Erythroblast (primary cell): ENCODE measurements around the gene CHST8.
"Not testable (repeated sequence)": the region's sequence is repeated elsewhere in the genome, so short reads cannot be mapped to it uniquely, and the experiment has no call there.

Experiments
- DNase-seq, 2 experiments: peaks; one replicate each; lab custom pipeline; 2025; lab: John Stamatoyannopoulos, UW
- GATA1 ChIP-seq: IDR thresholded peaks from 2 replicates; pipeline ENCODE4 v1.6.1; 2011; ENCODE audit warnings: low read depth, mild to moderate bottlenecking, control low read depth, low read length, moderate library complexity
- POLR2A ChIP-seq: IDR thresholded peaks from 2 replicates; pipeline ENCODE4 v1.6.1; 2011; ENCODE audit warnings: mild to moderate bottlenecking, low read length

The CHST8 gene, protein sequence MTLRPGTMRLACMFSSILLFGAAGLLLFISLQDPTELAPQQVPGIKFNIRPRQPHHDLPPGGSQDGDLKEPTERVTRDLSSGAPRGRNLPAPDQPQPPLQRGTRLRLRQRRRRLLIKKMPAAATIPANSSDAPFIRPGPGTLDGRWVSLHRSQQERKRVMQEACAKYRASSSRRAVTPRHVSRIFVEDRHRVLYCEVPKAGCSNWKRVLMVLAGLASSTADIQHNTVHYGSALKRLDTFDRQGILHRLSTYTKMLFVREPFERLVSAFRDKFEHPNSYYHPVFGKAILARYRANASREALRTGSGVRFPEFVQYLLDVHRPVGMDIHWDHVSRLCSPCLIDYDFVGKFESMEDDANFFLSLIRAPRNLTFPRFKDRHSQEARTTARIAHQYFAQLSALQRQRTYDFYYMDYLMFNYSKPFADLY

DNA sequence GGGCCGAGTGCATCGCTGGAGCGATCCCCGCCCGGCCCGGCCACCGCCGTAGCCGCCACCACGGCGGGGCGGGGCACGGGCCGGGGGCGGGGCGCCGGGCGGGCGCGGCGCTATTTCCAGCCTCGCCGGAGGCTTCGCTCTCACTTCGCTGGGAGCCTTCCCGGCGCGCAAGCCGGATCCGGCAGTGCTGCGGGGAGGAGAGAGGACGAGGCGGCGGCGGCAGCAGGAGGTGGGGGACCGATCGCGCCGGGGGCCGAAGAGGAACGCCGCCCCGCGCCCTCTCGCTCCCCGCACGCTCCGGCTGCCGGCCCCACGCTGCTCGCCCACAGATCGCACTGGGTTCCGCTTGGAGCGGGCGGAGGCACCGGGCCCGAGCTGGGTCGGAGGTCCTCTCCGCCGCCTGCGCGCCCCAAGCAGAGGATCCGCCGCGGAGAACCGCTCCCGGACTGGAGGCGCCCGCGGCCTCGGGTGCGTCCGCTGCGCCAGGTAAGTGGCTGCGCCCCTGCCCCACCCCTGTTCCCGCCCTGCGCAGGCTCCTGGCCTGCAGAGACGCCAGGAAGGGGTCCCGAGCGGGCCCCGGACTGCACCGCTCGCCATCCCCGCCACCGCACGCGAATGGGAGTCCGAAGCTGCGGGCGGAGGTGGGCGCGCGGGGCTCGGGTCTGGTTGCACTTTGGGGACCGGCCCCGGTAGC is at the start of gene CHST8:
Gene CHST8, plus strand, starts transcription at position 143 of the 694 bp plus-strand sequence. CDS start 67,309 bp downstream, outside the sequence.
- no peak for DNase-seq
- TF ChIP-seq GATA1 (no peak), POLR2A (no peak)

DNA sequence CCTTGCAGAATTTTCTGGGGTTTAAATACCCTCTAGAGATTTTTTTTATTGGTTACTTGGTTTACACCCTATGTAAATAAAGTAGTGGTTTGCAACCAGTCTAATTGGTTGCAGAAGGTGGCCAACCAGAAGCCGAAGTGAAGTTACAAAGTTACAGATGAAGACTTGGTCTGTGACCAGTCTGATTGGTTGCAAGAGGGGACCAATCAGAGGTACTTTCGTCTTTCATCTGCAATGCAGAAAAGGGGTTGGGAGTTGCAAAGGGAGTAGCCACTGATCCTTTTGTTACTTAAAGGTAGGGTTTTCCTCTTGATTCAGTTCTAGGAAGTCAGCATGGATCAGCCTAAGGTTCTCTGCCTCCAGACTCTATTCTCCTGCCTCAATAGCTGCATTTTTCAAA is 48.8 kb upstream of the CHST8 start:
- TF ChIP-seq POLR2A (no peak), GATA1 (no peak)
- DNase-seq: no peak

- no peak for DNase-seq
- TF ChIP-seq POLR2A (no peak), GATA1 (no peak)
These were observed 46.9 kb upstream of the CHST8 start for GRCh38 chr19:33574824-33575223.

DNA sequence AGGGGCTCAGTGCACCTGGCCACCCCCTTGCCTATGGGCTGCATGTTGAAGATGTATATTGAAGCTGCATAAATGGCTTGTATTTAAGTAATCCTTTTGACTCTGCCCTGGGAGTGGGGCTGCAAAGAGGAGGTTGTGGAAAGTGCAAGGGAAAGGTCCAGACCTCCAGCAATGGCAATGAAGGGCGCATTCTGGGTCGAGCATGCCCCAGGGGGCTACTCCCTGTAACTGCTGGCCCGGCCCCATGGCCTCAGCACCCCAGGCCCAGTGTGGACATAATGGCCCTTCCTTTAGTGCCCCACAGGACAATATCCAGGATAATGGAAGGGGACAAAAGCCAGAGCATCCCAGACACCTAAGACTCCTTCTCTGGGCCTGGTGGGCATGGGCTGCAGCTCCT is 43.1 kb upstream of the CHST8 start:
- no peak for DNase-seq
- TF ChIP-seq GATA1 (no peak), POLR2A (no peak)

DNA sequence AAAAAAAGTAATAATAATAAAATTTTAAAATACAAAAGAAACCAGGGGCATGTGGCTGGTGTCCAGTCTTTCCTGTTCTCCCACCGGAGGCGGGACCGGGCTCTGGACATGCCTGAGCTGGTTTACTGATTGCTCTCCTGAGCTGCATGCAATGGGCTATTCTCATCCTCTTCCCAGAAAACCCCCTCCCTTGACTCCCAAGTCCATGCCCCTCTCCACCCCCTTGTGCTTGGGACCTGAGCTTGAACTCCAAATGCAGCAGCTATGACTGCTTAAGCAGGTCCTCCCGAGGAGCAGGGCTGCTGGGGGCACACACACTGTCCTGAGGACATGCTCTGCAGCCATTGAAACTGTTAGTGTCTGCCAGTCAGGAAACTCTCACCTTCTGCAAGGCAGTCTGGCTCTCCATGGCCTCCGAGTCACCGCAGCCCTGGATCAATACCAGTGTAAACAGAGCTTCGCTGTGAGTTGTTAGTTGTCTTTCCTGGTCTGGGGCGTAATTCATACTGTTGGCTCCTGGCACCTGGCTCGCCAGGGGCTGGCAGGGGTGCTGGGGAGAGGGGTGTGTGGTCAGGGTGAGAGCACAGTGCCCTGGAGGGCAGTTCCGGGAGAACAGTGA is 41.6 kb upstream of the CHST8 start:
- no peak for TF ChIP-seq GATA1
- TF ChIP-seq POLR2A: no peak
- no peak for DNase-seq

DNA sequence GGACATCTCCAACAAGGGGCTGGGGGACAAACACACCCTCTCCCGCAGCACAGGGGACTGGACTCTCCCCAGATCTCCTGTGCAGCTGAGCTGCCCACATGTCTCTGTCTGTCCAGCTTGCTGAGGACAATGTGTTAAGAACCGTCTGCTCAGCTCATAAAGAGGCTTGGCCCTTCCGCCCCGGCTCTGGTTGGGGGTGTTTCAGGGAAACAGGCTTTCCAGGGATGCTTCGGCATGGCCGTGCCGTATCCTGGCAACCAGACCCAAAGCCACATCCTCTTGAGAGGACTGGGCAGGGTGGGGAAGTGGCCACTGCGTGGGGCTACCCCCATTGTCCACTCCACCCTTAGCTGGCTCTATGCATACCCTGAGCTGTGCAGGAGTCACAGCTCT is 41.1 kb upstream of the CHST8 start:
- TF ChIP-seq GATA1: no peak
- no peak for TF ChIP-seq POLR2A
- no peak for DNase-seq

DNA sequence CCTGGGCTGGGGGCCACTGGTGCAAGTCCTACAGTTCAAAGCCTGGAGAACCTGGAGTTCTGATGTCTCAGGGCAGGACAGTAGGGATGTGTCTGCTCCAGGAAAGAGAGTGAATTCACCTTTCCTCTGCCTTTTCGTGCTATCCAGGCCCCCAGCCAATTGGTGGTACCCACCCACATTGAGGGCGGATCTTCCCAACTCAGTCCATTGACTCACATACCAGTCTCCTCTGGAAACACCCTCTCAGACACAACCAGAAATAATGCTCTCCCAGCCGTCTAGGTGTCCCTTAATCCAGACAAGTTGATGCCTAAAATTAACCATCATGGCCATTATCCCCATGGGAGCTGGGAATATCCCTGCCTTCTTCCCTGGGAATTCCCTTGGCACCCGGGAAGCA is 38.8 kb upstream of the CHST8 start:
- no peak for DNase-seq
- TF ChIP-seq GATA1 (no peak), POLR2A (no peak)

DNA sequence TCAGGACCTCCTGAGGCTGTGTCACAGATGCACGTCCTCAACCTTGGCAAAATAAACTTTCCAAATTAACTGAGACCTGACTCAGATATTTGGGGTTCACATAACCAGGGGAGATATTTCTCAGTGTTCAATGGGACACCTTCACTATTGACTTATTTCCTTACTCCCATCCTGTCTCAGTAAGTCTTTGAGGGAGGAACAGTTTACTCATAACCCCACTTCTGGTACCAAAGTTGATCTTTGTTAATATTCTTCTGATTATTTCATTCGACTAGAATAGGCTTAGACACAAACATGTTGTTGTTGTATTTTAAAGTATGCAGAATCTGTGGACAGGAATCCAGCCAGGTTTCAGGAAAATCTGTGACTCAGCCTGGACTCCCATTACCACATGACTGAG is 34.6 kb upstream of the CHST8 start:
- DNase-seq: no peak
- no peak for TF ChIP-seq GATA1
- no peak for TF ChIP-seq POLR2A

DNA sequence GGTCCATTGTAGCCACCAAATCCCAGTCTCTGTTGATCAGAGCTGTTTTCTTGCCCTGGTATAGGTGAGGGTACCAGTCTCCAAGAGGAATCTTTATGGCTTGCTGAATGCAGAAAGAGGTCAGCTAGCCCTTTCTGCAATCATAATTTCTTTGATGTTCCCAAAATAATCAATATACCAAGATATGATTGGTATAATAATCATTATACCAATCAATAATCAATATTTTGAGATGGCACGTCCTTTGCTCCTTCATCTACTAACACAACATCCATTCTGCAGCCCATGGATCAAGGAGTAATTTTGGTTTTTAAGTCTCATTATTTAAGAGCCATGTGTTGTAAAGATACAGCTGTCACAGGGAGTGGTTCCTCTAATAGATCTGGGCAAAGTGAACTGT is 31.5 kb upstream of the CHST8 start:
- DNase-seq: no peak
- no peak for TF ChIP-seq GATA1

- TF ChIP-seq GATA1 (no peak), POLR2A (no peak)
- no peak for DNase-seq
These were observed 26.0 kb upstream of the CHST8 start for GRCh38 chr19:33595783-33596182.

DNA sequence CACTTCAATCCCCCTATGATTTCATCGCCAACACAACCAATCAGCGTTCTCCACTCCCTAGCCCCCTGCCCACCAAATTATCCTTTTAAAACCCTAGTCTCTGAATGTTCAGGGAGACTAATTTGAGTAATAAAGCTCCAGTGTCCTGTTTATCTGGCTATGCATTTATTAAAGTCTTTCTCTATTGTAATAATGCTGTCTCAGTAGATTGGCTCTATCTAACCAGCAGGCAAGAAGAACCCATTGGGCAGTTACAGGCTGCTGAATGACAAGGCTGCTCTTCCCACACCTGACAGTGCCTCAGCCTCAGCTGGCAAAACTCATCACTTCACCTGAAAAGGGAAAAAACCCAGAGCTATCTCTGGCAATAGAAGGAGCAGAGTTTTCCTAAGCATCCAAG is 20.2 kb upstream of the CHST8 start:
- TF ChIP-seq POLR2A: no peak
- no peak for TF ChIP-seq GATA1
- no peak for DNase-seq

- DNase-seq: no peak
- TF ChIP-seq GATA1: no peak
- no peak for TF ChIP-seq POLR2A
These were observed 19.1 kb upstream of the CHST8 start for GRCh38 chr19:33602576-33603204.

GRCh38 chr19:33603377-33603776 is 18.4 kb upstream of the CHST8 start:
- DNase-seq: no peak
- TF ChIP-seq POLR2A (no peak), GATA1 (no peak)

DNA sequence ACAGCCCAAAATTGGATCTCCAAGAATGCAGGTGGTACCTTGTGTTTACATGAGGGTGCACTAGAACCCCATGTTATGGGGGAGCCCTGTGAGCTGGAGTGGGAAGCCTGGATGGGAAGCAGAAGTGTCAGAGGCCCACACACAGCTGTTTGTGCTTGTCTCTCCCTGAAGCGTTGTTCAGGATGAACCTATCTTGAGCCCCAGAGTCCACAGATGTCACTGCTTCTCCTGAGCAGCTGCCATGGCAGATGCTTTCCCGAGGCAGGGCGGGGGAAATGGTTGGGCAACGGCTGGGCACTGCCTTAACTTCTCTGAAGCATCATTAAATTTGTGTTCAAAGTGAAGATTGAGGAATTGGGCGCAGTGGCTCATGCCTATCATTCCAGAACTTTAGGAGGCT is 17.1 kb upstream of the CHST8 start:
- DNase-seq: no peak
- TF ChIP-seq GATA1 (no peak), POLR2A (no peak)

DNA sequence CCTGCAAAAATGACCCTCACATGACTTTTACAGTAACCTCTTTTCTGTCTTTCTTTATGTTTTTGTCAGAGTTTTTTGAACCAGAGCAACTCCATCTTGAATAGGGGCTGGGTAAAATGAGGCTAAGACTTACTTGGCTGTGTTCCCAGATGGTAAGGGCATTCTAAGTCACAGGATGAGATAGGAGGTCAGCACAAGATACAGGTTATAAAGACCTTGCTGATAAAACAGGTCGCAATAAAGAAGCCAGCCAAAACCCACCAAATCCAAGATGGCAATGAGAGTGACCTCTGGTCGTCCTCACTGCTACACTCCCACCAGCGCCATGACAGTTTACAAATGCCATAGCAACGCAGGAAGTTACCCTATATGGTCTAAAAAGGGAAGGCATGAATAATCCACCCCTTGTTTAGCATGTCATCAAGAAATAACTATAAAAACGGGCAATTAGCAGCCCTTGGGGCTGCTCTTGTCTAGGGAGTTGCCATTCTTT is 15.9 kb upstream of the CHST8 start:
- DNase-seq: not testable (repeated sequence)
